Measurements from ENCODE around the gene RSAD2. TPM values are rescaled to one million over a fixed set of nuclear protein-coding genes. Genes with fewer than 3 reads are reported as not detected.

RSAD2 gene
- total RNA-seq, 1 donor from 2014 or later: 25.7 TPM

DNA sequence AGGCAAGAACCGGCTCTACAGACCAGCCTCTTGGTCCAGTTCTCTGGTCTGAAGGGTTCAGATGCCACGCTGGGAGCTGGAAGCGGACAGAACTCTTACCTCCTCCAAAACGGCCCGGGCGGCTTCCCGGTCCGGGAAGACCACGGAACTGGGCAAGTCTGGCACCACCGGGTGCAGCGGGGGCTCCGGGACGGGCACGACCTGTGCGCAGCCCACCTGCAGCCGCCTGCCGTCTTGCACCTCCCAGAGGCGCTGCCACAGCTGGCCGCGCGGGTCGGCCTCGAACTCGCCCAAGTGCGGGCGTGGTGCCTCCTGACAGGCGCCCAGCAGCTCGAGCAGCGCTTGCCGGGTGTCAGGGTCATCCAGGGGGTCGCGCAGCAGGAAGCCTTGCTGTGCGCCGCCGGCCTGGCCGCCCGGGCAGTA, 12.6 kb upstream of the RSAD2 start:
- intact Hi-C loops (cut with DNase I): no loop called here
- H3K4me1 ChIP-seq: peaks cover 21% of the 10 kb centered on the region
- H3K27ac ChIP-seq: peak overlapping the region; percentile 91
- ATAC-seq (no peak), DNase-seq (peak; percentile 81)
- H3K36me3 ChIP-seq: peaks cover 8% of the 10 kb centered on the region
- TF ChIP-seq, protein P1, sequence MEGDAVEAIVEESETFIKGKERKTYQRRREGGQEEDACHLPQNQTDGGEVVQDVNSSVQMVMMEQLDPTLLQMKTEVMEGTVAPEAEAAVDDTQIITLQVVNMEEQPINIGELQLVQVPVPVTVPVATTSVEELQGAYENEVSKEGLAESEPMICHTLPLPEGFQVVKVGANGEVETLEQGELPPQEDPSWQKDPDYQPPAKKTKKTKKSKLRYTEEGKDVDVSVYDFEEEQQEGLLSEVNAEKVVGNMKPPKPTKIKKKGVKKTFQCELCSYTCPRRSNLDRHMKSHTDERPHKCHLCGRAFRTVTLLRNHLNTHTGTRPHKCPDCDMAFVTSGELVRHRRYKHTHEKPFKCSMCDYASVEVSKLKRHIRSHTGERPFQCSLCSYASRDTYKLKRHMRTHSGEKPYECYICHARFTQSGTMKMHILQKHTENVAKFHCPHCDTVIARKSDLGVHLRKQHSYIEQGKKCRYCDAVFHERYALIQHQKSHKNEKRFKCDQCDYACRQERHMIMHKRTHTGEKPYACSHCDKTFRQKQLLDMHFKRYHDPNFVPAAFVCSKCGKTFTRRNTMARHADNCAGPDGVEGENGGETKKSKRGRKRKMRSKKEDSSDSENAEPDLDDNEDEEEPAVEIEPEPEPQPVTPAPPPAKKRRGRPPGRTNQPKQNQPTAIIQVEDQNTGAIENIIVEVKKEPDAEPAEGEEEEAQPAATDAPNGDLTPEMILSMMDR (IDR thresholded peaks at IDR 0.05): no peak
- no peaks in the 10 kb centered on the region for H3K27me3 ChIP-seq
- no peaks in the 10 kb centered on the region for H3K9me3 ChIP-seq
- peak overlapping the region; percentile 86 for H3K4me3 ChIP-seq

DNA sequence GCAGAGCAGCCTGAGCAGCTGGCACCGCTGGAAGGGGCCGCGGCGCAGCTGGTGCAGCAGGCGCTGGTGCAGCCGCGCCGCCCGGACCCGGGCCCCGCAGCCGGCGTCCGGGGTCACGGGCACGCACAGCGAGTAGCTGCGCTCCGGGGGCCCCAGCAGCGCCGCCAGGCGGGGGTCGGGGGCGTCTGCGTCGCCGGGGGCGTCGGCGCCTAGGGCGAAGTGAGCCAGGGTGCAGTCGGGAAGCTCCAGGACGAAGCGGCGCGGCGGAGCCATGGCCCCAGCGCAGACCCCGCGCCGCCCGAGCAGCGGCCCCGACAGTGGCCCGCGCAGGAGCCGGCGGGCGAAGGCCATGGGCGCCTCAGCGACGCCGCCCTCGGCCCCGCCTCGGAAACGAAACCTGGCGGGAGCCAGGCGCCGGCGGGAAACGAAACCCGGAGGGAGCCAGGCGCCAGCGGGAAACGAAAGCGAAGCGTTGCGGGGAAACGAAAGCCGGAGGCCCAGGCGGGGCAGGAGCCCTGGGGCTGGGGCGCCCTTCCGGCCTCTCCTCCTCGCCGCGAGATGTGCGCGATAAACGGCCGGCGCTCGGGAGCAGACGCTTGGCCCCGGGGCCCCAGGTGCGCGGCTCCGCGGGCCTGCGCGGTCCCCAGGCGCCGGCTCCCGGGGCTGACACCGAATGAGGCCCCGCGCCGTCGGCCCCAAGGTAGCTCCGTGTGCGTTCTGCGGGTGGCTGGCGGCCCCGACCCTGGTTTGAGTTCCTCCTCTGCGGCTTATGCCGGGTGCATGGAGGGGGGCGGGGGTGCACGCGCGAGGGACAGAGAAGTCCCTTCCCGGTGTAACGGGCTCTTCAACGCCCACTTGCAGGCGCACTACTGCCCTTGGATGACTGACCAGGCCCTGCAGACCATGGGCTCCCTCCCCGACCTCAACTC, 12.0 kb upstream of the RSAD2 start, which contains the start of gene CMPK2:
TSS of gene CMPK2 (minus strand) at position 562 of the 929 bp plus-strand sequence. CDS start at position 351, 211 bp downstream.
- intact Hi-C loops (cut with DNase I): no loop called here
- peaks cover 2% of the 10 kb centered on the region for H3K36me3 ChIP-seq
- peaks cover 21% of the 10 kb centered on the region for H3K4me1 ChIP-seq
- no peaks in the 10 kb centered on the region for H3K9me3 ChIP-seq
- peak within 1 kb of the TSS; percentile 91 for H3K27ac ChIP-seq
- TF ChIP-seq, protein P1 (IDR thresholded peaks at IDR 0.05): peak; percentile 34
- H3K4me3 ChIP-seq: peak within 1 kb of the TSS; percentile 86
- no peaks in the 10 kb centered on the region for H3K27me3 ChIP-seq
- DNase-seq: peak; percentile 92
- peak; percentile 87 for ATAC-seq

DNA sequence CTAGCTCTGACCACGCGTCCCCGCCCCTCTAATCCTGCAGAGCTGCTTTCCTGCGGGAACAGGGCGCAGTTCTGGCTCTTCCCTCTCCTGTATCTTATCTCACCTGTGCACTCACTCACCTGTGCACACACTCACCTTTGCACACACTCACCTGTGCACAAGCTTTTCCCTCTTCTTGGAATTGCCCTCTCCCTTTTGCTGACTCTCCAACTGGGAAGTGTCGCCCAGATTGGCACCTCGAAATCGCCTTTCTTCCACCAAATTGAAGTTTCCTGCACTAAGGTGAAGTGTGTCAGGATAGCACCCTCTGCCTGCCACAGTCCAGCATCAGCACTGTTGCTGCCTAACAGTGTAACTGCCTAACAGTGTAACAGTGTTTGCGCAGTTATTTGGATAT, 11.3 kb upstream of the RSAD2 start:
- H3K36me3 ChIP-seq: no peaks in the 10 kb centered on the region
- H3K4me1 ChIP-seq: peaks cover 21% of the 10 kb centered on the region
- peak overlapping the region; percentile 91 for H3K27ac ChIP-seq
- ATAC-seq (peak; percentile 63), DNase-seq (no peak)
- peak overlapping the region; percentile 86 for H3K4me3 ChIP-seq
- TF ChIP-seq, protein P1 (IDR thresholded peaks at IDR 0.05): peak; percentile 47
- H3K27me3 ChIP-seq: no peaks in the 10 kb centered on the region
- no peaks in the 10 kb centered on the region for H3K9me3 ChIP-seq
- intact Hi-C loops (cut with DNase I): no loop called here

DNA sequence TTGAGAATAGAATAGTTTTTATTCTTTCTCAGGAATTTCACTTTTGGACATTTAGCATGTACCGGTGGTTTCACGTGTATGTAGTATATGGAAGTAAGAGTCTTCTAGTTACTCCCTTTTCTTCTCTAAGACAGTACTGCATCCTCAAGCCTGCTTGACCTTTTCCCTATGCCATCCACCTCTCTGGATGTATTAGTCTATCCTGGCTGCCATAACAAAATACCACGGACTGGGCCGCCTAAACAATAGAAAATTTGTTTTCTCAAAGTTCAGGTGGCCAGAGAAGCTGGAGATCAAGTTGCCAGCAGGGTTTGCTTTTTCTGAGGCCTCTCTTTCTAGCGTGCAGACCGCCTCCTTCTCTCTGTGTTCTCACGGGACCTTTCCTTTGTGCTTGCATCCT, 10.6 kb upstream of the RSAD2 start:
- no peaks in the 10 kb centered on the region for H3K9me3 ChIP-seq
- peaks cover 21% of the 10 kb centered on the region for H3K4me1 ChIP-seq
- DNase-seq: no peak
- H3K4me3 ChIP-seq: no peak overlapping the region
- H3K27ac ChIP-seq: no peak overlapping the region
- no peaks in the 10 kb centered on the region for H3K27me3 ChIP-seq
- no peaks in the 10 kb centered on the region for H3K36me3 ChIP-seq
- intact Hi-C loops (cut with DNase I): no loop called here
- no peak for ATAC-seq
- TF ChIP-seq, protein P1 (IDR thresholded peaks at IDR 0.05): no peak

DNA sequence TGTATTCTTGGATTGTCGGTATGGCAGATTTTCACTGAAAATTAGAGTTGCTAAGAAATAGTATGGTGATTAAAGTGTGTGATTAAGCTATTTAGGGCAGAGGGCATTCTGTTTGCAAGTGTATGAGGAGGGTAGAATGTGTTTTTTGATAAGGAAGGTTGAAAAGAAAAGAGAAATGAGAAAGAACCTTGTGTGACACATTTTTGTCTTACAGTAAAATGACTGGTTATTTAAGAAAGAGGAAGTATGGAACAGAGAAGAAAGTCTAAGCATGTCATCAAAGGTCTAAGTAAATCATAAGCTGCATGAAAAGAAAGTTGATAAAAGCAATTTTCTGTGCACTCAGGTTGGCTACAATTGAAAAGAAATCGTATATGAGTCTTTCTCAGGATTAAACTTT, 5.2 kb upstream of the RSAD2 start:
- DNase-seq (no peak), ATAC-seq (no peak)
- TF ChIP-seq, protein P1 (IDR thresholded peaks at IDR 0.05): no peak
- Histone ChIP-seq H3K27me3 (no peaks in the 10 kb centered on the region), H3K4me3 (no peak overlapping the region), H3K9me3 (no peaks in the 10 kb centered on the region), H3K27ac (no peak overlapping the region), H3K4me1 (peaks cover 4% of the 10 kb centered on the region), H3K36me3 (no peaks in the 10 kb centered on the region)
- intact Hi-C loops (cut with DNase I): no loop called here

Data from upper lobe of right lung (tissue), 1 donor.